WTC11 (cell line): Measurements from ENCODE around the gene LMF1. TPM values are rescaled to one million over a fixed set of nuclear protein-coding genes. Genes with fewer than 3 reads are reported as not detected.

Source experiments
- ATAC-seq: fragments of 200-7000 bp; cut with Tn5 transposase; 2 replicates; pipeline ENCODE4 v1.10.0; 2021; ENCODE audit warnings: mild to moderate bottlenecking, moderate library complexity
- CTCF ChIA-PET: fragments of 300-600 bp; sonication (Branson Sonifier 250); formaldehyde crosslinking; loops from one replicate; lab custom pipeline; 2021; ENCODE audit warnings: antibody characterized with exemption; lab: Charles Lee
- POLR2A ChIA-PET: fragments of 350-600 bp; sonication (Branson Sonifier 250); formaldehyde crosslinking; loops from one replicate; lab custom pipeline; 2021; ENCODE audit warnings: antibody characterized with exemption; lab: Charles Lee
- DNase-seq: peaks from one replicate; pipeline ENCODE4 v3.0.0; 2021; ENCODE audit warnings: low spot score
- H3K27ac Mint-ChIP-seq: 2 replicates; pipeline ENCODE4 v1.8.0; 2021; ENCODE audit warnings: mixed read lengths
- H3K27me3 Mint-ChIP-seq: 2 replicates; pipeline ENCODE4 v1.8.0; 2021; ENCODE audit warnings: low read depth, mild to moderate bottlenecking, moderate library complexity, mixed read lengths
- H3K36me3 Mint-ChIP-seq: 2 replicates; pipeline ENCODE4 v1.8.0; 2021; ENCODE audit warnings: mixed read lengths
- H3K4me1 Mint-ChIP-seq: 2 replicates; pipeline ENCODE4 v1.8.0; 2022; ENCODE audit warnings: mixed read lengths
- H3K4me3 Mint-ChIP-seq: 2 replicates; pipeline ENCODE4 v1.8.0; 2021; ENCODE audit warnings: mild to moderate bottlenecking, moderate library complexity, mixed read lengths
- H3K9me3 Mint-ChIP-seq: 2 replicates; pipeline ENCODE4 v1.8.0; 2021; ENCODE audit warnings: mixed read lengths
- ATF1 ChIP-seq: sonication (generic); formaldehyde crosslinking; IDR thresholded peaks from 2 replicates; pipeline ENCODE4 v1.8.1; 2023; ENCODE audit warnings: mild to moderate bottlenecking, moderate library complexity, missing genetic modification reagents
- CBFB ChIP-seq: sonication (generic); formaldehyde crosslinking; IDR thresholded peaks from 2 replicates; pipeline ENCODE4 v1.8.1; 2022; ENCODE audit warnings: mild to moderate bottlenecking, low read depth, missing genetic modification reagents
- CREM ChIP-seq: sonication (generic); formaldehyde crosslinking; IDR thresholded peaks from 2 replicates; pipeline ENCODE4 v1.8.1; 2022; ENCODE audit warnings: mild to moderate bottlenecking, missing genetic modification reagents, moderate library complexity
- ELF4 ChIP-seq: sonication (generic); formaldehyde crosslinking; IDR thresholded peaks from 2 replicates; pipeline ENCODE4 v1.8.1; 2022; ENCODE audit warnings: low read depth, mild to moderate bottlenecking, moderate library complexity, missing genetic modification reagents
- FOXJ3 ChIP-seq: sonication (generic); formaldehyde crosslinking; IDR thresholded peaks from 2 replicates; pipeline ENCODE4 v1.9.0; 2021; ENCODE audit warnings: missing genetic modification reagents, mild to moderate bottlenecking, borderline replicate concordance
- FOXK1 ChIP-seq: sonication (generic); formaldehyde crosslinking; IDR thresholded peaks from 2 replicates; pipeline ENCODE4 v1.8.0; 2022; ENCODE audit warnings: mild to moderate bottlenecking, moderate library complexity, missing genetic modification reagents
- IRF2 ChIP-seq: sonication (generic); formaldehyde crosslinking; IDR thresholded peaks from 2 replicates; pipeline ENCODE4 v1.8.0; 2022; ENCODE audit warnings: low read depth, missing genetic modification reagents, borderline replicate concordance
- MXD4 ChIP-seq: fragments of 250-450 bp; sonication (Bioruptor Pico); IDR thresholded peaks from 2 replicates; pipeline ENCODE4 v1.8.0; 2021; ENCODE audit warnings: mild to moderate bottlenecking, moderate library complexity, borderline replicate concordance
- NR2C2 ChIP-seq: sonication (generic); formaldehyde crosslinking; IDR thresholded peaks from 2 replicates; pipeline ENCODE4 v1.8.0; 2022; ENCODE audit warnings: mild to moderate bottlenecking, missing genetic modification reagents
- PRRX2 ChIP-seq: fragments of 250-450 bp; sonication (Bioruptor Pico); IDR thresholded peaks from 2 replicates; pipeline ENCODE4 v1.8.0; 2021; ENCODE audit warnings: mild to moderate bottlenecking
- SMAD3 ChIP-seq: sonication (generic); formaldehyde crosslinking; IDR thresholded peaks from 2 replicates; pipeline ENCODE4 v1.8.0; 2022; ENCODE audit warnings: missing genetic modification reagents, mild to moderate bottlenecking, borderline replicate concordance
- SP1 ChIP-seq: sonication (generic); formaldehyde crosslinking; conservative IDR thresholded peaks from 2 replicates; pipeline ENCODE4 v1.8.1; 2022; ENCODE audit warnings: missing genetic modification reagents
- TP53 ChIP-seq: sonication (generic); formaldehyde crosslinking; IDR thresholded peaks from 2 replicates; pipeline ENCODE4 v1.8.1; 2023; ENCODE audit warnings: mild to moderate bottlenecking, missing genetic modification reagents
- ZNF232 ChIP-seq: sonication (generic); formaldehyde crosslinking; IDR thresholded peaks from 2 replicates; pipeline ENCODE4 v1.8.0; 2022; ENCODE audit warnings: mild to moderate bottlenecking, missing genetic modification reagents
- total RNA-seq: library from RNA; stranded (reverse); gene quantifications from 3 replicates; pipeline ENCODE4 v1.2.3, GENCODE V29; 2021
- TF ChIP-seq, protein P1 (sequence below): sonication (generic); formaldehyde crosslinking; conservative IDR thresholded peaks from 2 replicates; pipeline ENCODE4 v1.8.1; 2022; ENCODE audit warnings: mild to moderate bottlenecking, missing genetic modification reagents
- TF ChIP-seq, protein P2 (sequence below): fragments of 250-450 bp; sonication (Bioruptor Pico); IDR thresholded peaks from 2 replicates; pipeline ENCODE4 v2.1.2; 2022; ENCODE audit warnings: mild to moderate bottlenecking, moderate library complexity
- TF ChIP-seq, protein P3 (sequence below): sonication (generic); formaldehyde crosslinking; IDR thresholded peaks from 2 replicates; pipeline ENCODE4 v1.8.0; 2022; ENCODE audit warnings: mild to moderate bottlenecking, missing genetic modification reagents
- TF ChIP-seq, protein P4 (sequence below): sonication (generic); formaldehyde crosslinking; conservative IDR thresholded peaks from 2 replicates; pipeline ENCODE4 v1.8.1; 2023; ENCODE audit warnings: mild to moderate bottlenecking, low read depth, missing genetic modification reagents, moderate library complexity
- TF ChIP-seq, protein P5 (sequence below): fragments of 250-450 bp; sonication (Bioruptor Pico); IDR thresholded peaks from 2 replicates; pipeline ENCODE4 v1.9.0; 2021; ENCODE audit warnings: mild to moderate bottlenecking, borderline replicate concordance

The LMF1 gene
- total RNA-seq, 1 experiment from 2014 or later = 10.5 TPM

DNA sequence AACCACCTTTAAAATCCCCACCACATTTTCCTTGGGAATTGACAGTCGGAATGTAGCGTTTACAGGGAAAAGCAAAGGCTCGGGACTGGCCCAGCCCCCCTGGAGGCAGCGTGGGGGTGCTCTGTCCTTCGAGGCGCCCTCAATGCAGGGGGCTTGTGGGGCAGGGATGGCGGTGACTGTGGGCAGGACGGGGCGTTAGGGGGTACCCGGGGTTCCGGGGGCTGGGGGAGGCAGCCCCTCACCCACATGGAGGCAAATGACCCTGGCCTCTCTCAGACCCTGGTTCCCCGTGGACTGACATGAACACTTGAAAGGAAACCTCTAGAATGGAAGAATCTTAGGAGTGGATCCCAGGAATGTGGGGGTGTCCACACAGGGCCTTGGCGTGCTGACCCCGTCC lies 91.9 kb downstream of the LMF1 start:
- no peaks in the 10 kb centered on the region for H3K27me3 Mint-ChIP-seq
- H3K4me3 Mint-ChIP-seq = no peak overlapping the region
- ChIA-PET POLR2A (no interaction called here), CTCF (interaction anchor here (0.7 to 1.6 kb wide), 12 partner anchors 8 to 225 kb away, joined by 3 to 7 read pairs (median 4); no protein-coding TSS in a partner anchor)
- no peak for ATAC-seq
- H3K36me3 Mint-ChIP-seq = no peaks in the 10 kb centered on the region
- H3K4me1 Mint-ChIP-seq = no peaks in the 10 kb centered on the region
- DNase-seq = no peak
- TF ChIP-seq, protein P1, sequence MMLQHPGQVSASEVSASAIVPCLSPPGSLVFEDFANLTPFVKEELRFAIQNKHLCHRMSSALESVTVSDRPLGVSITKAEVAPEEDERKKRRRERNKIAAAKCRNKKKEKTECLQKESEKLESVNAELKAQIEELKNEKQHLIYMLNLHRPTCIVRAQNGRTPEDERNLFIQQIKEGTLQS (CRISPR knock-in tag) = no peak
- TF ChIP-seq MXD4 (CRISPR knock-in tag) = no peak
- TF ChIP-seq, protein P2, sequence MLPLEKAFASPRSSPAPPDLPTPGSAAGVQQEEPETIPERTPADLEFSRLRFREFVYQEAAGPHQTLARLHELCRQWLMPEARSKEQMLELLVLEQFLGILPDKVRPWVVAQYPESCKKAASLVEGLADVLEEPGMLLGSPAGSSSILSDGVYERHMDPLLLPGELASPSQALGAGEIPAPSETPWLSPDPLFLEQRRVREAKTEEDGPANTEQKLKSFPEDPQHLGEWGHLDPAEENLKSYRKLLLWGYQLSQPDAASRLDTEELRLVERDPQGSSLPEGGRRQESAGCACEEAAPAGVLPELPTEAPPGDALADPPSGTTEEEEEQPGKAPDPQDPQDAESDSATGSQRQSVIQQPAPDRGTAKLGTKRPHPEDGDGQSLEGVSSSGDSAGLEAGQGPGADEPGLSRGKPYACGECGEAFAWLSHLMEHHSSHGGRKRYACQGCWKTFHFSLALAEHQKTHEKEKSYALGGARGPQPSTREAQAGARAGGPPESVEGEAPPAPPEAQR = no peak
- no peak for TF ChIP-seq SMAD3
- no peak for TF ChIP-seq ZNF232 (CRISPR knock-in tag)
- TF ChIP-seq NR2C2 = no peak
- TF ChIP-seq CBFB (CRISPR knock-in tag) = no peak
- TF ChIP-seq TP53 = no peak
- TF ChIP-seq IRF2 (CRISPR knock-in tag) = no peak
- TF ChIP-seq, protein P3, sequence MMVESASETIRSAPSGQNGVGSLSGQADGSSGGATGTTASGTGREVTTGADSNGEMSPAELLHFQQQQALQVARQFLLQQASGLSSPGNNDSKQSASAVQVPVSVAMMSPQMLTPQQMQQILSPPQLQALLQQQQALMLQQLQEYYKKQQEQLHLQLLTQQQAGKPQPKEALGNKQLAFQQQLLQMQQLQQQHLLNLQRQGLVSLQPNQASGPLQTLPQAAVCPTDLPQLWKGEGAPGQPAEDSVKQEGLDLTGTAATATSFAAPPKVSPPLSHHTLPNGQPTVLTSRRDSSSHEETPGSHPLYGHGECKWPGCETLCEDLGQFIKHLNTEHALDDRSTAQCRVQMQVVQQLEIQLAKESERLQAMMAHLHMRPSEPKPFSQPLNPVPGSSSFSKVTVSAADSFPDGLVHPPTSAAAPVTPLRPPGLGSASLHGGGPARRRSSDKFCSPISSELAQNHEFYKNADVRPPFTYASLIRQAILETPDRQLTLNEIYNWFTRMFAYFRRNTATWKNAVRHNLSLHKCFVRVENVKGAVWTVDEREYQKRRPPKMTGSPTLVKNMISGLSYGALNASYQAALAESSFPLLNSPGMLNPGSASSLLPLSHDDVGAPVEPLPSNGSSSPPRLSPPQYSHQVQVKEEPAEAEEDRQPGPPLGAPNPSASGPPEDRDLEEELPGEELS (CRISPR knock-in tag) = no peak
- TF ChIP-seq, protein P4, sequence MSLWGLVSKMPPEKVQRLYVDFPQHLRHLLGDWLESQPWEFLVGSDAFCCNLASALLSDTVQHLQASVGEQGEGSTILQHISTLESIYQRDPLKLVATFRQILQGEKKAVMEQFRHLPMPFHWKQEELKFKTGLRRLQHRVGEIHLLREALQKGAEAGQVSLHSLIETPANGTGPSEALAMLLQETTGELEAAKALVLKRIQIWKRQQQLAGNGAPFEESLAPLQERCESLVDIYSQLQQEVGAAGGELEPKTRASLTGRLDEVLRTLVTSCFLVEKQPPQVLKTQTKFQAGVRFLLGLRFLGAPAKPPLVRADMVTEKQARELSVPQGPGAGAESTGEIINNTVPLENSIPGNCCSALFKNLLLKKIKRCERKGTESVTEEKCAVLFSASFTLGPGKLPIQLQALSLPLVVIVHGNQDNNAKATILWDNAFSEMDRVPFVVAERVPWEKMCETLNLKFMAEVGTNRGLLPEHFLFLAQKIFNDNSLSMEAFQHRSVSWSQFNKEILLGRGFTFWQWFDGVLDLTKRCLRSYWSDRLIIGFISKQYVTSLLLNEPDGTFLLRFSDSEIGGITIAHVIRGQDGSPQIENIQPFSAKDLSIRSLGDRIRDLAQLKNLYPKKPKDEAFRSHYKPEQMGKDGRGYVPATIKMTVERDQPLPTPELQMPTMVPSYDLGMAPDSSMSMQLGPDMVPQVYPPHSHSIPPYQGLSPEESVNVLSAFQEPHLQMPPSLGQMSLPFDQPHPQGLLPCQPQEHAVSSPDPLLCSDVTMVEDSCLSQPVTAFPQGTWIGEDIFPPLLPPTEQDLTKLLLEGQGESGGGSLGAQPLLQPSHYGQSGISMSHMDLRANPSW (CRISPR knock-in tag) = no peak
- TF ChIP-seq, protein P5, sequence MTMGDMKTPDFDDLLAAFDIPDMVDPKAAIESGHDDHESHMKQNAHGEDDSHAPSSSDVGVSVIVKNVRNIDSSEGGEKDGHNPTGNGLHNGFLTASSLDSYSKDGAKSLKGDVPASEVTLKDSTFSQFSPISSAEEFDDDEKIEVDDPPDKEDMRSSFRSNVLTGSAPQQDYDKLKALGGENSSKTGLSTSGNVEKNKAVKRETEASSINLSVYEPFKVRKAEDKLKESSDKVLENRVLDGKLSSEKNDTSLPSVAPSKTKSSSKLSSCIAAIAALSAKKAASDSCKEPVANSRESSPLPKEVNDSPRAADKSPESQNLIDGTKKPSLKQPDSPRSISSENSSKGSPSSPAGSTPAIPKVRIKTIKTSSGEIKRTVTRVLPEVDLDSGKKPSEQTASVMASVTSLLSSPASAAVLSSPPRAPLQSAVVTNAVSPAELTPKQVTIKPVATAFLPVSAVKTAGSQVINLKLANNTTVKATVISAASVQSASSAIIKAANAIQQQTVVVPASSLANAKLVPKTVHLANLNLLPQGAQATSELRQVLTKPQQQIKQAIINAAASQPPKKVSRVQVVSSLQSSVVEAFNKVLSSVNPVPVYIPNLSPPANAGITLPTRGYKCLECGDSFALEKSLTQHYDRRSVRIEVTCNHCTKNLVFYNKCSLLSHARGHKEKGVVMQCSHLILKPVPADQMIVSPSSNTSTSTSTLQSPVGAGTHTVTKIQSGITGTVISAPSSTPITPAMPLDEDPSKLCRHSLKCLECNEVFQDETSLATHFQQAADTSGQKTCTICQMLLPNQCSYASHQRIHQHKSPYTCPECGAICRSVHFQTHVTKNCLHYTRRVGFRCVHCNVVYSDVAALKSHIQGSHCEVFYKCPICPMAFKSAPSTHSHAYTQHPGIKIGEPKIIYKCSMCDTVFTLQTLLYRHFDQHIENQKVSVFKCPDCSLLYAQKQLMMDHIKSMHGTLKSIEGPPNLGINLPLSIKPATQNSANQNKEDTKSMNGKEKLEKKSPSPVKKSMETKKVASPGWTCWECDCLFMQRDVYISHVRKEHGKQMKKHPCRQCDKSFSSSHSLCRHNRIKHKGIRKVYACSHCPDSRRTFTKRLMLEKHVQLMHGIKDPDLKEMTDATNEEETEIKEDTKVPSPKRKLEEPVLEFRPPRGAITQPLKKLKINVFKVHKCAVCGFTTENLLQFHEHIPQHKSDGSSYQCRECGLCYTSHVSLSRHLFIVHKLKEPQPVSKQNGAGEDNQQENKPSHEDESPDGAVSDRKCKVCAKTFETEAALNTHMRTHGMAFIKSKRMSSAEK = no peak
- no peak for TF ChIP-seq CREM
- no peak for TF ChIP-seq PRRX2 (CRISPR knock-in tag)
- TF ChIP-seq SP1 (CRISPR knock-in tag) = no peak
- TF ChIP-seq ATF1 (CRISPR knock-in tag) = no peak
- TF ChIP-seq FOXJ3 (CRISPR knock-in tag) = no peak
- no peak for TF ChIP-seq ELF4 (CRISPR knock-in tag)
- no peak for TF ChIP-seq FOXK1
- TF ChIP-seq, all 79 proteins: peak for 0
- no peak overlapping the region for H3K27ac Mint-ChIP-seq
- no peaks in the 10 kb centered on the region for H3K9me3 Mint-ChIP-seq
